ENCODE results near the gene BYSL. TPM values are rescaled to one million over a fixed set of nuclear protein-coding genes. Genes with fewer than 3 reads are reported as not detected.

The BYSL gene
- total and polyA plus RNA-seq, 9 of the 15 experiments (the other 6 are each of a cell fraction or from before 2014, with no cell fraction given), result 22.2 to 92.3 (median 53.4) TPM

DNA sequence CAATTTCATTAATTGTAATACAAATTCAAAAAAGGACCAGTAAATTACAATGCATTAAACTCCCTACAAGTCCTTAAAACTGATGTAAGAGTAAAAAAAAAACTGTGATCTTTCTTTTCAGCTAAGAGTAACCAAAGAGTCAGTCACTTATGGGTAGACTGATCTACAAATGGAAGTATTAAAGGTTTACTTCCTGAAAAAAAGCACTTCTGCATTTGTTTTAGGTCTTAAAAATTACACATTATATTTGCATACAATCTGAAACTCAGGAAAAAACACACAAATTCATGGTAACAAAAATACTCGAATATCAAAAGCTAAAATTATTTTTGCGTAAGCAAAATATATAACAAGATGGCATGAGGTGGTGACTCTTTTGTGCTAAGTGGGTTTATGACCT lies 49.6 kb upstream of the BYSL start (continued):
- no peak for TF ChIP-seq ZHX1 (conservative IDR thresholded peaks at IDR 0.05; ENCODE audit: low read length)

DNA sequence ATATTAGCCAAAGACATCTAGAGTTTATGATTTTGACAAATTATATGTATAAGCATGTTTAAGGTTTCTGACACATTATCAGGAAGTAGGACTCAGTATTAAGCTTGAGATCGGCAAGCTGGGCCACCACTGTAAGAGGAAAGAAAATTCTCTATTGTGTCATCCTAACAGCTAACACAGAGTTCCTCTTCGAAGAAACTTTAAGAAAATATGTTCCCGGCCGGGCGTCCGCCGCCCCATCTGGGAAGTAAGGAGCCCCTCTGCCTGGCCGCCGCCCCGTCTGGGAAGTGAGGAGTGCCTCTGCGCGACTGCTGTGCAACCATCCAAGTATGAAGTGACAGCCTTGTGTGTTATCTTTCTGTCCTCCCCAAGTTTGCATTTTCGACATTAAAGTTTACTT lies 49.2 kb upstream of the BYSL start:
- no peaks in the 10 kb centered on the region for H4K20me1 ChIP-seq (replicated peaks; ENCODE audit: control insufficient read depth, insufficient read depth, low read length)
- TF ChIP-seq RCOR1 (IDR thresholded peaks at IDR 0.05; ENCODE audit: borderline replicate concordance in 1 of 2, low read depth in 2 of 2, low read length in 2 of 2) (no peak), JUND (IDR thresholded peaks at IDR 0.05; ENCODE audit: borderline replicate concordance, low read depth, low read length) (no peak), JUND (tag; IDR thresholded peaks at IDR 0.05; ENCODE audit: borderline replicate concordance, low read depth, low read length) (no peak), MAFK (IDR thresholded peaks at IDR 0.05; ENCODE audit: low read length) (no peak), MBD2 (IDR thresholded peaks at IDR 0.05; ENCODE audit: borderline replicate concordance, low read depth) (no peak)
- no peaks in the 10 kb centered on the region for H3K9me1 ChIP-seq (ENCODE audit: control insufficient read depth, insufficient read depth, low read length)
- in situ Hi-C loops (cut with MboI), result no loop called here
- no peak for FAIRE-seq
- CTCF ChIA-PET (ENCODE audit: low intra/inter-chr PET ratio), result no interaction called here
- intact Hi-C loops (cut with micrococcal nuclease), result no loop called here
- H3K9ac ChIP-seq (ENCODE audit: insufficient read depth in 1 of 2, low read depth in 2 of 2, low read length in 2 of 2), result no peak overlapping the region
- H3K9me3 ChIP-seq (replicated peaks; ENCODE audit: control insufficient read depth, insufficient read depth, low read depth, low read length), result no peaks in the 10 kb centered on the region
- no peaks in the 10 kb centered on the region for H3K4me1 ChIP-seq (replicated peaks in 1 of 2; ENCODE audit: control insufficient read depth in 2 of 2, insufficient read depth in 2 of 2, low read length in 2 of 2)
- no peak for ATAC-seq
- 83% methylated on average over 12 of the region's 13 CpGs for WGBS (ENCODE audit: insufficient coverage, low coverage, missing lambda C conversion rate)
- H3K4me3 ChIP-seq, result no peak overlapping the region
- H2AFZ ChIP-seq (ENCODE audit: low read depth, low read length), result no peak overlapping the region
- H3K27me3 ChIP-seq (ENCODE audit: control insufficient read depth in 2 of 2, insufficient read depth in 2 of 2, low read length in 2 of 2), result no peaks in the 10 kb centered on the region
- H3K79me2 ChIP-seq (ENCODE audit: control insufficient read depth, insufficient read depth, low read length), result no peaks in the 10 kb centered on the region
- H3K4me2 ChIP-seq (ENCODE audit: insufficient read depth, low read length), result no peak overlapping the region
- no peak for DNase-seq (ENCODE audit: extremely low read depth in 1 of 4, low spot score in 3 of 4)
- POLR2A ChIA-PET, result interaction anchor here (0.7 to 3.2 kb wide), 2 partner anchors 24 to 83 kb away, joined by 3 to 9 read pairs; partner anchors contain the start of gene USP49
- peaks cover 6% of the 10 kb centered on the region; the same call in 2 of the 3 replicates for H3K36me3 ChIP-seq (ENCODE audit: control insufficient read depth, insufficient read depth, low read length)
- no peak overlapping the region for H3K27ac ChIP-seq (ENCODE audit: extremely low read depth, low read depth, low read length)
- no TSS peak for BruUV-seq (replicated peaks)
